Raji (cell line): ENCODE results near the gene ESR1.

Experiments used
- POLR2A ChIP-seq: IDR thresholded peaks from 2 replicates; pipeline ENCODE4 v1.6.1; 2011; ENCODE audit warnings: low read depth, low read length, control low read depth; ENCODE audit not compliant: insufficient read depth

Gene ESR1

DNA sequence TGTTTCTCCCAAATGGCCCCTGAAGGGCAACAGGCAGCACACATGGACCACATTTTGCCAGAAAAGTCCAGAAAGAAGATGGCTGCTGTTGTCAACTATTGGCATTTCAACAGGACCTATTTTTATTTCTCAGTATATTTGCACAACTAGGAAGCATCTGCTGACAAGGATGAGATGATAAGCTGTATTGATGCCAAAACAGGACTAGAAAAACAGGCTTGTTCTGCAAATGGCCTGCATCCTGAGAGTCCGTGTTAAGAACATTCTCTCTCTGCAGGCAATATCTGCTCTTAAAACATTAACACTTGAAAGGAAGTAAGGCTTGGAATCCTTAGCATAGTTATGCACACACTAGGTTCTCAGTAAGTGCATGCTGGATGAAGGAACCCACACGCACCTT is 283.7 kb downstream of the ESR1 start:
- TF ChIP-seq POLR2A, result no peak

GRCh38 chr6:152091851-152092341 is 284.4 kb downstream of the ESR1 start:
- no peak for TF ChIP-seq POLR2A

DNA sequence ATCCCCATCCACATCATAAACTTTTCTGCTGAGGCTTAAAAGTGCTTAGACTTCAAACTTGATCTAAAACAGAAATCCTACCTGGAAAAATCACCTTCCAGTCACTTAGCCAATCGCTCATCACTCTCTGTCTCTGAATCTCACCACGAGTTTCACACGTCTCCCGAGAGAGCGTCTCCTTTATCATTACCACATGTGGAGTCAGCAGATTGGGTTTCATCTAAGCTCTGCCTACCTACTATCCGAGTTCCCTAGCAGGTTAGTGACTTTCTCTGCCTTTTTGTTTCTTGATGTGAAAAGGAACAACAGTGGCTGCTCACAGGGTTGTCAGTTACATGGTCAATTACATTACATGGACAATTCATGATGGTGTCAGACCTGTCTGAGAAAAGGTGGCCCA is 286.2 kb downstream of the ESR1 start:
- no peak for TF ChIP-seq POLR2A

DNA sequence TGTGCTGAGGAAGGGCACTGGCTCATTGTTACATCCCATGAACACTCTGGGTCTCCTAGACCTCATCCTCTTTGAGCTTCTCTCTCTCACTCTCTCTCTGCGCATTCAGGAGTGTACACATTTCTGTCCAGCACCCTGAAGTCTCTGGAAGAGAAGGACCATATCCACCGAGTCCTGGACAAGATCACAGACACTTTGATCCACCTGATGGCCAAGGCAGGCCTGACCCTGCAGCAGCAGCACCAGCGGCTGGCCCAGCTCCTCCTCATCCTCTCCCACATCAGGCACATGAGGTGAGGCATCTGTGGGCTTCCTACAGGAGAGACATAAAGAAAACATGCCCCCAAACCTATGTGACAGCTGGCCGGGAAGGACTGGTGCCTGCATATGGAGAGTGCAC is 286.8 kb downstream of the ESR1 start:
- no peak for TF ChIP-seq POLR2A

DNA sequence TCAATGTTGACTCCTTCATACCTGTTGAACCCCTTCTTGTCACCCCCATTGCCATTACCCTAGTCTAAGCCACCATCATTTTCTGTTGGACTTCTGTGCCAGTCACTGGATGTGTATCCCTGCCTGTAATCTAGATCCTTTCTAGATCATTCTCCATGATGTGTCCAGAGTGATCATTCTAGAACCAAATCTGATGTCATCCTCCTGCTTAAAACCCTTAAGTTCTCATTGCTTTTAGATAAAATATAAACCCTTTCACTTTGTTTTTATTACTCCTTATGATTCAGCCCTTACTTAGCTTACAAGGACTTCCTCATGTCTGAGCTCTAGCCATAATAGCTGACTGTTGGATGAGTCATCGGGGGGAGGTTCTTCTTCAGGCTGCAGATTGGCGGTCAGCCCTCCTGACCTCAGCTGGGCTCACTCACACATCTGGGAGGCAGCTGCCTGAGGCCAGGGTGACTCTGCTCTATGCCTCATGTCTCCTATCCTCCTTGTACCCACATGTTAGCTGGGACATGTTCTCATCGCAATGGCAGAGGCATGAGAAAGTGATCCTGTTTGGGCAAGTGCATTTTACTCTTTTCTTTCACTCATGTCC is 287.6 kb downstream of the ESR1 start:
- TF ChIP-seq POLR2A, result no peak

- TF ChIP-seq POLR2A, result no peak
Observed at GRCh38 chr6:152096863-152097496, 289.5 kb downstream of the ESR1 start.

DNA sequence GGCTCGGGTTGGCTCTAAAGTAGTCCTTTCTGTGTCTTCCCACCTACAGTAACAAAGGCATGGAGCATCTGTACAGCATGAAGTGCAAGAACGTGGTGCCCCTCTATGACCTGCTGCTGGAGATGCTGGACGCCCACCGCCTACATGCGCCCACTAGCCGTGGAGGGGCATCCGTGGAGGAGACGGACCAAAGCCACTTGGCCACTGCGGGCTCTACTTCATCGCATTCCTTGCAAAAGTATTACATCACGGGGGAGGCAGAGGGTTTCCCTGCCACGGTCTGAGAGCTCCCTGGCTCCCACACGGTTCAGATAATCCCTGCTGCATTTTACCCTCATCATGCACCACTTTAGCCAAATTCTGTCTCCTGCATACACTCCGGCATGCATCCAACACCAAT is 291.2 kb downstream of the ESR1 start:
- no peak for TF ChIP-seq POLR2A

- TF ChIP-seq POLR2A, result no peak
Observed at GRCh38 chr6:152099446-152100182, 292.1 kb downstream of the ESR1 start.

DNA sequence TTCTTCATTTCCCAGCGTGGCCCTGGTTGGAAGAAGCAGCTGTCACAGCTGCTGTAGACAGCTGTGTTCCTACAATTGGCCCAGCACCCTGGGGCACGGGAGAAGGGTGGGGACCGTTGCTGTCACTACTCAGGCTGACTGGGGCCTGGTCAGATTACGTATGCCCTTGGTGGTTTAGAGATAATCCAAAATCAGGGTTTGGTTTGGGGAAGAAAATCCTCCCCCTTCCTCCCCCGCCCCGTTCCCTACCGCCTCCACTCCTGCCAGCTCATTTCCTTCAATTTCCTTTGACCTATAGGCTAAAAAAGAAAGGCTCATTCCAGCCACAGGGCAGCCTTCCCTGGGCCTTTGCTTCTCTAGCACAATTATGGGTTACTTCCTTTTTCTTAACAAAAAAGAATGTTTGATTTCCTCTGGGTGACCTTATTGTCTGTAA is 292.7 kb downstream of the ESR1 start:
- no peak for TF ChIP-seq POLR2A

DNA sequence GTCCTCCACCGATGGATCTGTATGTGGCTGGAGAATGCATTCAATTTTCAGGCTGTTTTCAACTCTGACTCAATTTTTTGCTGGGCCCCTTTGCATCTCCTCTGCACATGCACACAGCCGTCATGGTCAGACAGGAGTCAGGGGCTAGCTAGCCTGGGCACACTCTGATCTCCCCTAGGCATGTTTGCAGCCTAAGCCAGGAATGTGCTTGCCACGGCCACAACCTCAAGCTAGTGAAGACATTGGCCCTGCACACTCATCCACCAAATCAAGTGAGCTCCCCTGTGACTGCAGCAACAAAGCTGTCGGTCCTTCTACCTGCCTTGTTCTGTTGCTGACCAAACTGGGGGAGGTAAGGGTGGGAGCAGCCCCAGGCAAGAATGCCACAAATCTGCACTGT is 300.5 kb downstream of the ESR1 start:
- TF ChIP-seq POLR2A, result no peak

- no peak for TF ChIP-seq POLR2A
Observed at GRCh38 chr6:152110886-152111820, 303.7 kb downstream of the ESR1 start.

DNA sequence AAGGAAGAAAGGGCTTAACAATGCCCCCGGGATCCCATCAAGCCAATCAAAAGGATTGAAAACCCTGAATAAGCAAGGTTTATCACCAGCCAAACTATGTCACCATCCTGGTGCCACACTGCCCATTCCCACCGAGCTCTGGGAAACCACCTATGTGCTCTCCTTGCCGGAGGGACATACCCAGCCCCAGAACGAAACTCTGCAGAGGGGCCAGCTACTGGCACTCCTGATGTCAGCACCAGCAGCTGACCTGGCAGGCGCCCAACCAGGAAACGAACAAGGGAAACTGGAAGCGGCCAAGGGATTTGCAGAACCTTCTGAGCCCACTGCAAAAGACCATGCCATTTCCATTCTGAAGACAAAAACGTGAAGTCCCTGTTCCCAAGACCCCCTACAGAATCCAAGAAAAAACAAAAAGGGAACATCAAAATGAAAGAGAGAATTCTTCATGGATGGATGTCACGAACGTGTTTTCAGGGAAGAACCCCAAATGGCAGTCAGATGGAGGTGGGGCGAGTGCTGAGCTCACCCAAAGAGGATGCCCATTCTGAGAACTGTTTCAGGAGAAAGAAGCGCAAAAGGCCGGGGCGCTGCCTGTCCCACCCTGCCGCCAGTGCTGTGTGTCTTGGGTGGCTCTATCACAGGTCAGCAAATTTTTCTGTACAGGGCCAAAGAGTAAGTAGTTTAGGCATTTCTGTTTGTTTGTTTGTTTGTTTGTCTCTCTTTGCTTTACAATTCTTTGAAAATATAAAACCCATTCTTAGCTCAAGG is 305.2 kb downstream of the ESR1 start:
- no peak for TF ChIP-seq POLR2A

- TF ChIP-seq POLR2A, result no peak
Observed at GRCh38 chr6:152117156-152118133, 310.0 kb downstream of the ESR1 start.
